ENCODE measurements around the gene POLD4. TPM values are rescaled to one million over a fixed set of nuclear protein-coding genes. Genes with fewer than 3 reads are reported as not detected.

POLD4 gene
- total and polyA plus RNA-seq, 2 experiments from 2014 or later, result 51.9 to 64.4 TPM

DNA sequence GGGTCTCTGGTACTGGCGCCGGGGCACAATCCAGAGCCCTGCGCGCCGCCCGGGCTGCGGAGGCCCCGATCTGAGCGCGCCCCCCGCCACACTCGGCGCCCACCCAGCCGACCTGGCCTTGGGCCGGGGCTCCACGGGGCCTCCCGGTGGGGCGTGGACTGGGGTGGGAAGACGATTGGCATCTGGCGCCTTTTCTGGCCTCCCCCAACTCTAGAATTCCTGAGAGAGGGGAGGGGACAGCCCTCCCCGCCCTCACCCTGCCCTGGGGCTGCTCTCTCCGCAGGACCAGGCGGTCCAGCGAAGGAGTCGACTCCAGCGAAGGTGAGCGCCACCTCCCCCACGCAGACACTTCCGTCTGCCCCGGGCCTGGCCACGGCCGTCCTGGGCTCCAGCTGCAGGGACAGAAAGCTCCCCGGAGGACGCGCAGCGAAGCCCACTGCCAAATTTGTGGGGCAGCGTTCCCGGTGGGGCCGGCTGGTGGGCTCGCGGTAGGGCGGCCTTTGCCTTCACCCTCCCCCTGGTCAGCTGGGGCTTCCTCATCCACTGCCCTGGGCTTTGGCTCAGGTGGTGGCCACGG is 49.4 kb downstream of the POLD4 start:
- Histone ChIP-seq H3K9me3 (ENCODE audit: low read depth) (no peaks in the 10 kb centered on the region), H3K27me3 (no peaks in the 10 kb centered on the region), H3K4me1 (ENCODE audit: low read depth) (no peaks in the 10 kb centered on the region), H3K27ac (no peak overlapping the region), H3K36me3 (no peaks in the 10 kb centered on the region), H3K4me3 (peak overlapping the region; percentile 73)
- TF ChIP-seq, protein P1, sequence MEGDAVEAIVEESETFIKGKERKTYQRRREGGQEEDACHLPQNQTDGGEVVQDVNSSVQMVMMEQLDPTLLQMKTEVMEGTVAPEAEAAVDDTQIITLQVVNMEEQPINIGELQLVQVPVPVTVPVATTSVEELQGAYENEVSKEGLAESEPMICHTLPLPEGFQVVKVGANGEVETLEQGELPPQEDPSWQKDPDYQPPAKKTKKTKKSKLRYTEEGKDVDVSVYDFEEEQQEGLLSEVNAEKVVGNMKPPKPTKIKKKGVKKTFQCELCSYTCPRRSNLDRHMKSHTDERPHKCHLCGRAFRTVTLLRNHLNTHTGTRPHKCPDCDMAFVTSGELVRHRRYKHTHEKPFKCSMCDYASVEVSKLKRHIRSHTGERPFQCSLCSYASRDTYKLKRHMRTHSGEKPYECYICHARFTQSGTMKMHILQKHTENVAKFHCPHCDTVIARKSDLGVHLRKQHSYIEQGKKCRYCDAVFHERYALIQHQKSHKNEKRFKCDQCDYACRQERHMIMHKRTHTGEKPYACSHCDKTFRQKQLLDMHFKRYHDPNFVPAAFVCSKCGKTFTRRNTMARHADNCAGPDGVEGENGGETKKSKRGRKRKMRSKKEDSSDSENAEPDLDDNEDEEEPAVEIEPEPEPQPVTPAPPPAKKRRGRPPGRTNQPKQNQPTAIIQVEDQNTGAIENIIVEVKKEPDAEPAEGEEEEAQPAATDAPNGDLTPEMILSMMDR (IDR thresholded peaks at IDR 0.05; ENCODE audit: low read depth, low read length), result no peak
- peak; percentile 21 to 49 for DNase-seq (ENCODE audit: low read depth in 1 of 2, low spot score in 1 of 2)

DNA sequence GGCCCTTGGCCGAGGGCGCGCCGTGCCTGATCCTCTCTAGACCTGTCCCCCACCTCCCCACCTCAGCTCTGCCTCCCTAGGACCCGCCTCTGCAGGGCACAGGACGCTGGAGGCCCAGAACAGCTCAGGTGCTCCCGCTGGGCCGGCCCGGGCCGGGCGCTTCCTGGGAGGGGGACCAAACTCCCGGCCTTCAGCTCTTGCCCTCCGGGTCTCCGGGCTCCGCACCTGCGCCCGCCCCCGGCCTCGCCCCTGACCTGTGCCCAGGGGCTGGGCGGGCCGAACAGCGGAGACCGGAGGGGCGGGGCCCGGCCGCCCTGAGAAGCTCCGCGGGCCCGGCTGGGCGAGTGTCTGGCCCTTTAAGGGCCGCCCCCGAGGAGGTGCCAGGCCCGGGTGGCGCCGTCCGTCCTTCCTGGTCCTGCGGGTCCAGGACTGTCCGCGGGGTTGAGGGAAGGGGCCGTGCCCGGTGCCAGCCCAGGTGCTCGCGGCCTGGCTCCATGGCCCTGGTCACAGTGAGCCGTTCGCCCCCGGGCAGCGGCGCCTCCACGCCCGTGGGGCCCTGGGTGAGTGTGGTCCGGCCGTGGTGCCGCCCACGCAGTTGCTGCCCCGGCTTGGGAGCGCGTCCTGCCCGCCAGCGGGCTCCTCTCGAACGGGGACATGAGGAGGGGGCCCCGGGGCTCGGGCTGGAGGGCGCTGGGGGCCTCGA is 50.1 kb downstream of the POLD4 start, which contains the start of gene SSH3:
TSS of gene SSH3 (plus strand) at position 399 of the 703 bp plus-strand sequence. CDS start at position 495, 96 bp downstream.
- Histone ChIP-seq H3K27ac (no peak within 1 kb of the TSS), H3K9me3 (ENCODE audit: low read depth) (no peaks in the 10 kb centered on the region), H3K4me3 (peak within 1 kb of the TSS; percentile 73), H3K36me3 (no peaks in the 10 kb centered on the region), H3K4me1 (ENCODE audit: low read depth) (no peaks in the 10 kb centered on the region), H3K27me3 (no peaks in the 10 kb centered on the region)
- DNase-seq (ENCODE audit: low read depth in 1 of 2, low spot score in 1 of 2), result peak; percentile 66 to 80
- TF ChIP-seq, protein P1 (IDR thresholded peaks at IDR 0.05; ENCODE audit: low read depth, low read length), result no peak

DNA sequence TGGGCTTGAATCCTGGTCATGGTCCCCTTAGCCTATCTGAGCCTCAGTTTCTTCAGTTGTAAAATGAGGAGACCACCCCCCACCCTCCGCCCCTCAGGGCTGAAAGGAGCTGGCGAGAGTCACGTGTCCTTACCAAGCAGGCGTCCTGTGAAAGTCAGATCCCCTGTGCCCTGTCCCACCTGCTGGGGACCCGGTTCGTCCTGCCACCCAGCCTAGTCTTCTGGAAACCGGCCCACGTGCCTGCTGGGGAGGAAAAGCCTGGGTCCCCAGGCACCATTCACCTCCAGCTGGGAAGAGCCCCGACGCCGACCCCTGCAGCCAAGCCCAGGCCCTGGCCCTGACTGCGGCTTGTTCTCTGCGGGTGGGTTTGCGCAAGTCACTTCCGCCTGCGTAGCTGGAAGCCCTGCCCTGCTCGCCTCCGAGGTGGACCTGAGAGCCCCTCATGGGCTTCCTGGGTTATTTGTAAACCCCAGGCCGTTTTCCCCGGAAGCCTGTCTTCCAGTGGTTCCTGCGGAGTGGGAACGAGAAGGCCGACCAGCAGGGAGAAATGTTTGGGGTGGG is 50.7 kb downstream of the POLD4 start:
- Histone ChIP-seq H3K27ac (no peak overlapping the region), H3K4me1 (ENCODE audit: low read depth) (no peaks in the 10 kb centered on the region), H3K9me3 (ENCODE audit: low read depth) (no peaks in the 10 kb centered on the region), H3K27me3 (no peaks in the 10 kb centered on the region), H3K4me3 (peak overlapping the region; percentile 73), H3K36me3 (no peaks in the 10 kb centered on the region)
- peak; percentile 39 to 61 for DNase-seq (ENCODE audit: low read depth in 1 of 2, low spot score in 1 of 2)
- TF ChIP-seq, protein P1 (IDR thresholded peaks at IDR 0.05; ENCODE audit: low read depth, low read length), result no peak

DNA sequence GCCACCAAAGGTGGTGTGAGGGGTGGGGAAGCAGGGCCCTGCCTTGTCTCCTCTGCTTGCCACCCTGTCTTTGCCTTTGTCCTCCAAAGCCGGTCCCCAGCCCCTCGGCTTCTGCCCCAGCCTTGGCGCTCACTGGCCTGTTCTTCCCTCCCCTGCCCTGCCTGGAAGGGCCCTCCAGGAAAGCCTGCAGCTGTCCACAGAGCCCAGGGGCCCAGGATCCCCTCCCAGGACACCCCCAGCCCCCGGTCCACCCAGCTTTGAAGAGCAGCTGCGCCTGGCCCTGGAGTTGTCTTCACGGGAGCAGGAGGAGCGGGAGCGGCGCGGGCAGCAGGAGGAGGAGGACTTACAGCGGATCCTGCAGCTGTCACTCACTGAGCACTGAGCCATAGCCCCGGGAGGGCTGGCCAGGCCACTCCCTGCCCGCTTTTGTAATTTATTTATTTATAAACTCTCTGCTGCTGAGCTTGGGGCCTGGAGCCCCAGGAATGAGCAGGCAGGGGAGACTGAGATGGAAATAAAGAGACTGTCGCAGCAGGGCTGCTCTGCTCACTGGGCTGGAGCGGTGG is 51.3 kb downstream of the POLD4 start:
- H3K36me3 ChIP-seq, result no peaks in the 10 kb centered on the region
- no peaks in the 10 kb centered on the region for H3K9me3 ChIP-seq (ENCODE audit: low read depth)
- TF ChIP-seq, protein P1 (IDR thresholded peaks at IDR 0.05; ENCODE audit: low read depth, low read length), result no peak
- H3K4me3 ChIP-seq, result no peak overlapping the region
- no peaks in the 10 kb centered on the region for H3K4me1 ChIP-seq (ENCODE audit: low read depth)
- no peak overlapping the region for H3K27ac ChIP-seq
- H3K27me3 ChIP-seq, result no peaks in the 10 kb centered on the region
- DNase-seq (ENCODE audit: low read depth in 1 of 2, low spot score in 1 of 2), result peak; percentile 45 to 57

DNA sequence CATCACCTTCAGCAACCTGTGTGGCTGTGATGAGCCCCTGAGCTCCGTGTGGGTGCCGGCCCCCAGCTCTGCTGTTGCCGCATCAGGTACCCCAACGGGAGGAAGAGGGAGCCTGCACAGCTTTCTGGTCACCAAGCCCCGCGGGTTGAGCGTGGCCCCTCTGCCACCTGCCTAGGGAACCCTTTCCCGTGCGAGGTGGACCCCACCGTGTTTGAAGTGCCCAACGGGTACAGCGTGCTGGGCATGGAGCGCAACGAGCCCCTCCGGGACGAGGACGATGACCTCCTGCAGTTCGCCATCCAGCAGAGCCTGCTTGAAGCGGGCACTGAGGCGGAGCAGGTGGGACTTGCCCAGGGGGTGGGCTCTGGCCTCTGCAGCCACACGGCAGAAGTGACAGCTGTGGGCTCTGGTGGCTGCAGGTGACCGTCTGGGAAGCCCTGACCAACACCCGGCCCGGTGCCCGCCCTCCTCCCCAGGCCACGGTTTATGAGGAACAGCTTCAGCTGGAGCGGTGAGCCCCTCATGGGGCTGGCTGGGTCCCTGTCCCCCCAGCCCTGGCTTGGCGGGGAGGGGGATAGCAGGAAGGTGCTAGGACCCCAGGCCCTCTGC is 51.9 kb downstream of the POLD4 start:
- Histone ChIP-seq H3K27me3 (no peaks in the 10 kb centered on the region), H3K36me3 (no peaks in the 10 kb centered on the region), H3K4me1 (ENCODE audit: low read depth) (no peaks in the 10 kb centered on the region), H3K9me3 (ENCODE audit: low read depth) (no peaks in the 10 kb centered on the region), H3K4me3 (no peak overlapping the region), H3K27ac (no peak overlapping the region)
- TF ChIP-seq, protein P1 (IDR thresholded peaks at IDR 0.05; ENCODE audit: low read depth, low read length), result no peak
- no peak for DNase-seq (ENCODE audit: low read depth in 1 of 2, low spot score in 1 of 2)
